ENCODE results near the gene PRMT5.

The PRMT5 gene

GRCh38 chr14:22905627-22906026 is 23.5 kb downstream of the PRMT5 start:
- Histone ChIP-seq H3K4me2 (ENCODE audit: low read length) (no peak overlapping the region), H3K4me3 (ENCODE audit: low read length) (no peak overlapping the region), H3K79me2 (ENCODE audit: control insufficient read depth, low read length) (peaks cover 8% of the 10 kb centered on the region), H3K27ac (ENCODE audit: low read depth, low read length) (no peak overlapping the region), H3K27me3 (ENCODE audit: control insufficient read depth, low read length) (no peaks in the 10 kb centered on the region), H3K4me1 (ENCODE audit: control insufficient read depth, low read length) (no peaks in the 10 kb centered on the region), H3K9me3 (ENCODE audit: control insufficient read depth, insufficient read depth, low read length) (no peaks in the 10 kb centered on the region), H4K20me1 (ENCODE audit: control insufficient read depth, insufficient read depth, low read depth, low read length) (no peaks in the 10 kb centered on the region), H3K36me3 (ENCODE audit: control insufficient read depth, low read length) (peaks cover 88% of the 10 kb centered on the region), H3F3A (ENCODE audit: control insufficient read depth, insufficient read depth) (peaks cover 11% of the 10 kb centered on the region), H3K9me2 (replicated peaks; ENCODE audit: control insufficient read depth, low read length) (no peaks in the 10 kb centered on the region)
- TF ChIP-seq CTCF (IDR thresholded peaks at IDR 0.05; ENCODE audit: low read depth, low read length, poor library complexity, severe bottlenecking): no peak
- no peak for TF ChIP-seq EZH2phosphoT487 (IDR thresholded peaks at IDR 0.05; ENCODE audit: borderline replicate concordance, low read length)

GRCh38 chr14:22903742-22904087 is 25.5 kb downstream of the PRMT5 start:
- Histone ChIP-seq H3K79me2 (ENCODE audit: control insufficient read depth, low read length) (no peaks in the 10 kb centered on the region), H3K36me3 (ENCODE audit: control insufficient read depth, low read length) (peaks cover 92% of the 10 kb centered on the region), H3K27ac (ENCODE audit: low read depth, low read length) (no peak overlapping the region), H3K9me2 (replicated peaks; ENCODE audit: control insufficient read depth, low read length) (no peaks in the 10 kb centered on the region), H3F3A (ENCODE audit: control insufficient read depth, insufficient read depth) (peaks cover 15% of the 10 kb centered on the region), H3K4me3 (ENCODE audit: low read length) (no peak overlapping the region), H3K9me3 (ENCODE audit: control insufficient read depth, insufficient read depth, low read length) (no peaks in the 10 kb centered on the region), H4K20me1 (ENCODE audit: control insufficient read depth, insufficient read depth, low read depth, low read length) (peaks cover 2% of the 10 kb centered on the region; the same call in 1 of the 2 replicates), H3K4me1 (ENCODE audit: control insufficient read depth, low read length) (peaks cover 8% of the 10 kb centered on the region), H3K4me2 (ENCODE audit: low read length) (no peak overlapping the region), H3K27me3 (ENCODE audit: control insufficient read depth, low read length) (no peaks in the 10 kb centered on the region)
- TF ChIP-seq CTCF (IDR thresholded peaks at IDR 0.05; ENCODE audit: low read depth, low read length, poor library complexity, severe bottlenecking) (no peak), EZH2phosphoT487 (IDR thresholded peaks at IDR 0.05; ENCODE audit: borderline replicate concordance, low read length) (no peak)

GRCh38 chr14:22901799-22902198 is 27.4 kb downstream of the PRMT5 start:
- no peak overlapping the region for H3K4me3 ChIP-seq (ENCODE audit: low read length)
- peaks cover 79% of the 10 kb centered on the region for H3K36me3 ChIP-seq (ENCODE audit: control insufficient read depth, low read length)
- H3K4me2 ChIP-seq (ENCODE audit: low read length): no peak overlapping the region
- H3F3A ChIP-seq (ENCODE audit: control insufficient read depth, insufficient read depth): peaks cover 15% of the 10 kb centered on the region
- no peaks in the 10 kb centered on the region for H3K27me3 ChIP-seq (ENCODE audit: control insufficient read depth, low read length)
- no peaks in the 10 kb centered on the region for H3K9me3 ChIP-seq (ENCODE audit: control insufficient read depth, insufficient read depth, low read length)
- H3K79me2 ChIP-seq (ENCODE audit: control insufficient read depth, low read length): no peaks in the 10 kb centered on the region
- H4K20me1 ChIP-seq (ENCODE audit: control insufficient read depth, insufficient read depth, low read depth, low read length): peaks cover 2% of the 10 kb centered on the region; the same call in 1 of the 2 replicates
- H3K9me2 ChIP-seq (replicated peaks; ENCODE audit: control insufficient read depth, low read length): no peaks in the 10 kb centered on the region
- no peak for TF ChIP-seq EZH2phosphoT487 (IDR thresholded peaks at IDR 0.05; ENCODE audit: borderline replicate concordance, low read length)
- no peak for TF ChIP-seq CTCF (IDR thresholded peaks at IDR 0.05; ENCODE audit: low read depth, low read length, poor library complexity, severe bottlenecking)
- no peak overlapping the region for H3K27ac ChIP-seq (ENCODE audit: low read depth, low read length)
- peaks cover 8% of the 10 kb centered on the region for H3K4me1 ChIP-seq (ENCODE audit: control insufficient read depth, low read length)
